ENCODE results near the gene OR2W3. TPM values are rescaled to one million over a fixed set of nuclear protein-coding genes. Genes with fewer than 3 reads are reported as not detected.

Gene OR2W3
- total RNA-seq, 1 experiment from 2014 or later: not detected

GRCh38 chr1:247919952-247920351 lies 24.6 kb downstream of the OR2W3 start, which contains the start of gene OR2T8:
Gene OR2T8, plus strand, starts transcription at chr1:247920252. Its CDS starts 766 bp downstream, at chr1:247921018.
- no peak within 1 kb of the TSS for H3K4me2 ChIP-seq (ENCODE audit: low read length)
- ChIA-PET RAD21 (ENCODE audit: low non-redundant PET in 1 of 2, low total read pairs in 2 of 2, uncharacterized antibody in 2 of 2, unreplicated experiment in 2 of 2) (no interaction called here), CTCF (no interaction called here), POLR2A (no interaction called here)
- no peak within 1 kb of the TSS for H3K9ac ChIP-seq (ENCODE audit: low read length)
- no peaks in the 10 kb centered on the region for H3K27me3 ChIP-seq (ENCODE audit: insufficient read depth, low read length)
- no peaks in the 10 kb centered on the region for H3K4me1 ChIP-seq (ENCODE audit: control insufficient read depth in 1 of 2, insufficient read depth in 2 of 2, low read length in 2 of 2)
- no peak within 1 kb of the TSS for H2AFZ ChIP-seq (ENCODE audit: low read depth, low read length, poor library complexity, severe bottlenecking)
- intact Hi-C loops (cut with micrococcal nuclease): no loop called here
- DNase-seq (ENCODE audit: low read depth, low spot score) (no peak), ATAC-seq (no peak)
- no peak within 1 kb of the TSS for H3K4me3 ChIP-seq (replicated peaks in 1 of 2; ENCODE audit: low read depth in 1 of 2, low read length in 2 of 2)
- BruUV-seq (replicated peaks): no TSS peak
- H3K36me3 ChIP-seq (ENCODE audit: control insufficient read depth in 1 of 2, insufficient read depth in 2 of 2, low read length in 2 of 2): no peaks in the 10 kb centered on the region
- peaks cover 3 to 27% of the 10 kb centered on the region in 2 experiments; a peak in 2 of 4 replicates for H3K9me3 ChIP-seq (ENCODE audit: control insufficient read depth in 1 of 2, insufficient read depth in 1 of 2, low read depth in 1 of 2, low read length in 2 of 2)
- no peak within 1 kb of the TSS for H3K27ac ChIP-seq (ENCODE audit: low read depth, low read length)
- no peaks in the 10 kb centered on the region for H4K20me1 ChIP-seq (ENCODE audit: insufficient read depth)
- no peak for TF ChIP-seq ELF1 (IDR thresholded peaks at IDR 0.05; ENCODE audit: borderline replicate concordance, low read depth)
- TF ChIP-seq SRF (IDR thresholded peaks at IDR 0.05; ENCODE audit: low read depth): no peak
- TF ChIP-seq POLR2A (IDR thresholded peaks at IDR 0.05; ENCODE audit: borderline replicate concordance, extremely low read depth, insufficient read depth, insufficient read length): no peak
- no peak for TF ChIP-seq ZBTB33 (IDR thresholded peaks at IDR 0.05; ENCODE audit: extremely low read depth, insufficient replicate concordance, low read length)
- no peak for TF ChIP-seq CTCF (IDR thresholded peaks at IDR 0.05 in 2 of 3, conservative IDR thresholded peaks at IDR 0.05 in 1 of 3; ENCODE audit: borderline replicate concordance in 1 of 3, insufficient read depth in 1 of 3, low read depth in 2 of 3, low read length in 2 of 3)
- TF ChIP-seq FOSL1 (IDR thresholded peaks at IDR 0.05; ENCODE audit: low read depth): no peak
- no peak for TF ChIP-seq RAD21 (IDR thresholded peaks at IDR 0.05; ENCODE audit: low read depth)
- no peak for TF ChIP-seq ZFX (IDR thresholded peaks at IDR 0.05)
- H3K79me2 ChIP-seq (ENCODE audit: insufficient read depth, low read length): no peaks in the 10 kb centered on the region
- no peaks in the 10 kb centered on the region for H3K9me2 ChIP-seq (ENCODE audit: insufficient read depth)

Measured in HCT116 (cell line).